ENCODE data around the gene FNDC3B. TPM values are rescaled to one million over a fixed set of nuclear protein-coding genes. Genes with fewer than 3 reads are reported as not detected.

The FNDC3B gene
- total and polyA plus RNA-seq, 9 donors = 22.1 to 198 (median 108) TPM

GRCh38 chr3:172102883-172103310, 63.5 kb downstream of the FNDC3B start:
- DNase-seq = no peak
- intact Hi-C loops (cut with DNase I) = no loop called here
- Histone ChIP-seq H3K4me3 (no peak overlapping the region), H3K4me1 (ENCODE audit: insufficient read depth) (peaks cover 11% of the 10 kb centered on the region), H3K27ac (no peak overlapping the region), H3K36me3 (no peaks in the 10 kb centered on the region), H3K27me3 (no peaks in the 10 kb centered on the region), H3K9me3 (no peaks in the 10 kb centered on the region)
- 31 to 65% (median 38%) methylated on average over 3 of the region's 3 CpGs for WGBS, 3 donors
- TF ChIP-seq EP300 (IDR thresholded peaks at IDR 0.05) = no peak
- no peak for TF ChIP-seq CTCF (IDR thresholded peaks at IDR 0.05)
- no peak for TF ChIP-seq POLR2A (IDR thresholded peaks at IDR 0.05)

GRCh38 chr3:172103724-172104123, 64.3 kb downstream of the FNDC3B start:
- Histone ChIP-seq H3K27me3 (no peaks in the 10 kb centered on the region), H3K9me3 (no peaks in the 10 kb centered on the region), H3K36me3 (no peaks in the 10 kb centered on the region), H3K4me3 (no peak overlapping the region), H3K4me1 (ENCODE audit: insufficient read depth) (peaks cover 11% of the 10 kb centered on the region), H3K27ac (no peak overlapping the region)
- no peak for DNase-seq
- WGBS, 3 donors = 13 to 25% (median 13%) methylated on average over 2 of the region's 2 CpGs
- no peak for TF ChIP-seq POLR2A (IDR thresholded peaks at IDR 0.05)
- TF ChIP-seq CTCF (IDR thresholded peaks at IDR 0.05) = no peak
- TF ChIP-seq EP300 (IDR thresholded peaks at IDR 0.05) = no peak
- intact Hi-C loops (cut with DNase I) = no loop called here

DNA sequence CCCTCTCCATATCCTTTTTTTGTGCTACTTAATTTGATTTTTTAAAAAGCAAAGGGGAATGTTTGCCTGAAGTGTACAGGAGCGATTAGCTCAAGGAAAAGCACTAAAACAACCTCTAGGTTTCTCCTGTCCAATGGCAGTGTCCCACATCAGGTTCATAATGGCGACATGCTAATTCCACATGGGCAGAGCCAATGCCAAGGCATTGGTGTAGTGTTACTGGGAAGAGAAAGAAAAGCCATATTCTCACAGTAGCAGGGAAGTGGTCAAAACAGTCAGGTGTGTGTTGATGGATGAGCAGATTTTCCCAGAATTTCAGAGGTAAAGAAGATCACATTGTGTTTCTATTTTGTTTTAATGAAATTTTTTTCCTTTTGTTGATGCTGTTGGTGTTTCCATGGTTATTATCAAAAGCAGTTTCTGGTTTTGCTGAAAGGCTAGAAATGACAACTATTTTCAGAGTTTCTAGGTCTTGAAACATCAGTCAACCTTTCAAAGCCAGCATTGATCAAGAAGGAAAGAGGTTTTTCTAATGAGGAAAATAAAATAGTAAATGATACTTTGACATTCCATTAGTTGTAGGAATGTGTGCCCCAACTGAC, 65.2 kb downstream of the FNDC3B start:
- no peak overlapping the region for H3K27ac ChIP-seq
- intact Hi-C loops (cut with DNase I) = no loop called here
- no peak overlapping the region for H3K4me3 ChIP-seq
- 38 to 76% (median 45%) methylated on average over 2 of the region's 2 CpGs for WGBS, 3 donors
- no peak for DNase-seq
- H3K27me3 ChIP-seq = no peaks in the 10 kb centered on the region
- H3K4me1 ChIP-seq (ENCODE audit: insufficient read depth) = peaks cover 10% of the 10 kb centered on the region
- no peaks in the 10 kb centered on the region for H3K36me3 ChIP-seq
- no peaks in the 10 kb centered on the region for H3K9me3 ChIP-seq
- no peak for TF ChIP-seq EP300 (IDR thresholded peaks at IDR 0.05)
- no peak for TF ChIP-seq POLR2A (IDR thresholded peaks at IDR 0.05)
- TF ChIP-seq CTCF (IDR thresholded peaks at IDR 0.05) = no peak

- Histone ChIP-seq H3K4me1 (ENCODE audit: insufficient read depth) (peaks cover 10% of the 10 kb centered on the region), H3K9me3 (no peaks in the 10 kb centered on the region), H3K27me3 (no peaks in the 10 kb centered on the region), H3K36me3 (no peaks in the 10 kb centered on the region), H3K4me3 (no peak overlapping the region), H3K27ac (no peak overlapping the region)
- 77 to 80% (median 79%) methylated on average over 4 of the region's 4 CpGs for WGBS, 3 donors
- TF ChIP-seq CTCF (IDR thresholded peaks at IDR 0.05) = no peak
- TF ChIP-seq EP300 (IDR thresholded peaks at IDR 0.05) = no peak
- no peak for TF ChIP-seq POLR2A (IDR thresholded peaks at IDR 0.05)
- no peak for DNase-seq
- intact Hi-C loops (cut with DNase I) = no loop called here
These were observed 66.9 kb downstream of the FNDC3B start for GRCh38 chr3:172106037-172106954.
